Liver (tissue), 9 donors: ENCODE data around the gene COX7A2. TPM values are rescaled to one million over a fixed set of nuclear protein-coding genes. Genes with fewer than 3 reads are reported as not detected.

Source experiments
- DNase-seq: peaks from one replicate; pipeline ENCODE4 v3.0.0-alpha.2; 2017; ENCODE audit warnings: low spot score
- H3K27ac ChIP-seq, 2 donors: one replicate each; pipeline ENCODE4 v1.7.0; 2013; ENCODE audit warnings: inconsistent platforms in 2 of 2, low read length in 2 of 2, control low read depth in 1 of 2, low read depth in 1 of 2, mild to moderate bottlenecking in 1 of 2
- H3K27me3 ChIP-seq, 4 donors: one replicate each; pipeline versions ENCODE4 v1.6.1 to v1.7.0; 2013; ENCODE audit warnings: low read length in 3 of 4, inconsistent platforms in 1 of 4, mild to moderate bottlenecking in 1 of 4, moderate library complexity in 1 of 4; ENCODE audit not compliant: control insufficient read depth in 4 of 4, insufficient read depth in 4 of 4
- H3K36me3 ChIP-seq, 4 donors: one replicate each; pipeline versions ENCODE4 v1.6.1 to v1.7.0; 2013; ENCODE audit warnings: low read length in 3 of 4, mild to moderate bottlenecking in 3 of 4, low read depth in 1 of 4, moderate library complexity in 1 of 4; ENCODE audit not compliant: control insufficient read depth in 4 of 4, insufficient read depth in 3 of 4
- H3K4me1 ChIP-seq, 4 donors: one replicate each; pipeline versions ENCODE4 v1.6.1 to v1.7.0; 2013; ENCODE audit warnings: low read length in 3 of 4, mild to moderate bottlenecking in 3 of 4, moderate library complexity in 1 of 4; ENCODE audit not compliant: control insufficient read depth in 4 of 4, insufficient read depth in 4 of 4
- H3K4me3 ChIP-seq, 3 donors: one replicate each; pipeline versions ENCODE4 v1.6.1 to v1.7.0; 2013; ENCODE audit warnings: low read length in 3 of 3, control low read depth in 1 of 3, low read depth in 1 of 3, mild to moderate bottlenecking in 1 of 3
- H3K9ac ChIP-seq, 2 donors: one replicate each; pipeline ENCODE4 v1.7.0; 2013; ENCODE audit warnings: low read length in 2 of 2, mild to moderate bottlenecking in 2 of 2, moderate library complexity in 2 of 2, control low read depth in 1 of 2, low read depth in 1 of 2
- H3K9me3 ChIP-seq, 4 donors: one replicate each; pipeline versions ENCODE4 v1.6.1 to v1.7.0; 2013; ENCODE audit warnings: low read length in 3 of 4; ENCODE audit not compliant: control insufficient read depth in 4 of 4
- EGR1 ChIP-seq, 2 donors: IDR thresholded peaks; 2 replicates each; pipeline ENCODE4 v1.6.1; 2016 to 2018; ENCODE audit warnings: antibody characterized with exemption in 2 of 2, low read depth in 2 of 2
- FOXA1 ChIP-seq: IDR thresholded peaks from 2 replicates; pipeline ENCODE4 v1.6.1; 2016; ENCODE audit warnings: antibody characterized with exemption
- HNF4G ChIP-seq: IDR thresholded peaks from 2 replicates; pipeline ENCODE4 v1.6.1; 2016; ENCODE audit warnings: antibody characterized with exemption
- NR2F2 ChIP-seq: IDR thresholded peaks from 2 replicates; pipeline ENCODE4 v1.6.1; 2016; ENCODE audit warnings: antibody characterized with exemption
- RAD21 ChIP-seq, 2 donors: IDR thresholded peaks; 2 replicates each; pipeline ENCODE4 v1.6.1; 2016; ENCODE audit warnings: antibody characterized with exemption in 2 of 2, mild to moderate bottlenecking in 2 of 2
- YY1 ChIP-seq: IDR thresholded peaks from 2 replicates; pipeline ENCODE4 v1.6.1; 2016; ENCODE audit warnings: antibody characterized with exemption, mild to moderate bottlenecking
- WGBS: extraction: QIAGEN DNeasy Blood & Tissue Kit; methylation state at CpG from one replicate; pipeline ENCODE4 v1.1.7; 2013; 5-methylcytosine and 5-hydroxymethylcytosine counted together
- polyA plus RNA-seq, 2 donors: library from polyadenylated mRNA; stranded (reverse) in 1 of 2; unstranded in 1 of 2; fragments of 200-250 nt in 1 of 2; fragments of >200 nt in 1 of 2; fragmentation: Nextera tagmentation in 1 of 2; extraction: Ambion mirVana in 1 of 2; gene quantifications; one replicate each; pipeline versions ENCODE4 v1.2.1 to v1.2.3, GENCODE V29; 2013 to 2015
- total RNA-seq, 2 donors: library from RNA; depleted of rRNA; stranded (reverse); fragments of >200 nt; gene quantifications; one replicate each; pipeline ENCODE4 v1.2.3, GENCODE V29; 2014
- TF ChIP-seq, protein P1 (sequence below): IDR thresholded peaks from 2 replicates; pipeline ENCODE4 v1.6.1; 2016; ENCODE audit warnings: antibody characterized with exemption
- TF ChIP-seq, protein P2 (sequence below): IDR thresholded peaks from 2 replicates; pipeline ENCODE4 v1.6.1; 2016; ENCODE audit warnings: antibody characterized with exemption, mild to moderate bottlenecking
- TF ChIP-seq, protein P3 (sequence below): IDR thresholded peaks from 2 replicates; pipeline ENCODE4 v1.6.1; 2016; ENCODE audit warnings: antibody characterized with exemption
- TF ChIP-seq, protein P4 (sequence below): IDR thresholded peaks from 2 replicates; pipeline ENCODE4 v1.6.1; 2016; ENCODE audit warnings: antibody characterized with exemption
- donor health status: healthy.
- donor health status: healthy.
- donor health status: healthy.
- donor health status: healthy.
- donor health status: healthy.

COX7A2 gene
- total and polyA plus RNA-seq, 4 donors, result 69.8 to 583 (median 289) TPM

DNA sequence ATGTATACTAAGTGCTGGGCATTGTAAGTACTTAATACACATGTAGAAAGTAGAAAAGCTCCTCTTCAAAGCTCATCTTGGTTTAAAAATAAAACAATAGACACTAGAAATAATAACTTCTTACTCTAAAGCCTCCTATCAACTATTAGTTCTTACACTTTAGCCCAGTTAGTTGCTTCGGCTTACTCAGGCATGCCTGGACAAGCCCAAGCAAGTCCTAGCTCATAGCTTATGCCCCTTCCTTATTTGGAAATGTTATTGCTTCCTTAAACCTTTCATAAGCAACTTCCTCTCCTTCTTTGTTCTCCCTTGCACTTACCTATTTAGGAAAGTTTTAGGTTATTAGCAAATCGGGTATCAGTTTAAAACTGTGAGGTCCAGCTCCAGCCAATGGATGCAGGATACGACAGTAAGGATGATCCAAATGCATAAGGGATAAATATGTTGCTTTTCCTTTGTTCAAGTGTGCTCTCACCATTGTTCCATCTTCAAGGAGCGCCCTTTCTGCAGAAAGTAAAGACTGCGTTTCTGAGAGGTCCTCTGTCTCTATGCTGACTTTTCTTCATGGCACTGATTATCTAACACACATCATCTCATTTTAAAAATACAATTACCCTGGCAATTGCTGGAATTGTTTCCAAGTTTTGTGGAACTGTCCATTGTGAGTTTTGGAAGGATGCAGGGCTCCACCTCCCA is 28.7 kb upstream of the COX7A2 start:
- Histone ChIP-seq H3K4me3 (no peak overlapping the region), H3K36me3 (peaks cover 0 to 4% (median 2%) of the 10 kb centered on the region in 4 donors), H3K9me3 (no peaks in the 10 kb centered on the region), H3K9ac (no peak overlapping the region), H3K27me3 (no peaks in the 10 kb centered on the region), H3K4me1 (peaks cover 0 to 6% (median 2%) of the 10 kb centered on the region in 4 donors), H3K27ac (no peak overlapping the region)
- DNase-seq, result no peak
- 92% methylated on average over 5 of the region's 5 CpGs for WGBS
- TF ChIP-seq, protein P1, sequence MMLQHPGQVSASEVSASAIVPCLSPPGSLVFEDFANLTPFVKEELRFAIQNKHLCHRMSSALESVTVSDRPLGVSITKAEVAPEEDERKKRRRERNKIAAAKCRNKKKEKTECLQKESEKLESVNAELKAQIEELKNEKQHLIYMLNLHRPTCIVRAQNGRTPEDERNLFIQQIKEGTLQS, result no peak
- TF ChIP-seq, protein P2, sequence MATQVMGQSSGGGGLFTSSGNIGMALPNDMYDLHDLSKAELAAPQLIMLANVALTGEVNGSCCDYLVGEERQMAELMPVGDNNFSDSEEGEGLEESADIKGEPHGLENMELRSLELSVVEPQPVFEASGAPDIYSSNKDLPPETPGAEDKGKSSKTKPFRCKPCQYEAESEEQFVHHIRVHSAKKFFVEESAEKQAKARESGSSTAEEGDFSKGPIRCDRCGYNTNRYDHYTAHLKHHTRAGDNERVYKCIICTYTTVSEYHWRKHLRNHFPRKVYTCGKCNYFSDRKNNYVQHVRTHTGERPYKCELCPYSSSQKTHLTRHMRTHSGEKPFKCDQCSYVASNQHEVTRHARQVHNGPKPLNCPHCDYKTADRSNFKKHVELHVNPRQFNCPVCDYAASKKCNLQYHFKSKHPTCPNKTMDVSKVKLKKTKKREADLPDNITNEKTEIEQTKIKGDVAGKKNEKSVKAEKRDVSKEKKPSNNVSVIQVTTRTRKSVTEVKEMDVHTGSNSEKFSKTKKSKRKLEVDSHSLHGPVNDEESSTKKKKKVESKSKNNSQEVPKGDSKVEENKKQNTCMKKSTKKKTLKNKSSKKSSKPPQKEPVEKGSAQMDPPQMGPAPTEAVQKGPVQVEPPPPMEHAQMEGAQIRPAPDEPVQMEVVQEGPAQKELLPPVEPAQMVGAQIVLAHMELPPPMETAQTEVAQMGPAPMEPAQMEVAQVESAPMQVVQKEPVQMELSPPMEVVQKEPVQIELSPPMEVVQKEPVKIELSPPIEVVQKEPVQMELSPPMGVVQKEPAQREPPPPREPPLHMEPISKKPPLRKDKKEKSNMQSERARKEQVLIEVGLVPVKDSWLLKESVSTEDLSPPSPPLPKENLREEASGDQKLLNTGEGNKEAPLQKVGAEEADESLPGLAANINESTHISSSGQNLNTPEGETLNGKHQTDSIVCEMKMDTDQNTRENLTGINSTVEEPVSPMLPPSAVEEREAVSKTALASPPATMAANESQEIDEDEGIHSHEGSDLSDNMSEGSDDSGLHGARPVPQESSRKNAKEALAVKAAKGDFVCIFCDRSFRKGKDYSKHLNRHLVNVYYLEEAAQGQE, result no peak
- TF ChIP-seq NR2F2, result no peak
- TF ChIP-seq RAD21 (IDR thresholded peaks at IDR 0.05), result no peak

DNA sequence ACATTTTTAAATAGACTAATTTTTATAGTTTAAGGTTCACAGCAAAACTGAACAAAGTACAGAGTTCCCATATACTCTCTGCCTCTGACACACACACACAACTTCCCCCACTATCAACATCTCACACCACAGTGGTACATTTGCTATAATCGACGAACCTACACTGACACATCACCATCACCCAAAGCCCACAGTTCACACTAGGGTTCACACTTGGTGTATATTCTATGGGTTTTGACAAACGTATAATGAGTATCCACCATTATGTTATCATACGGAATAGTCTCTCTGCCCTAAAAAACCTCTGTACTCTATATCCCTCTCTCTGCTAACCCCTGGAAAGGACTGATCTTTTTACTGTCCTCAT is 25.4 kb upstream of the COX7A2 start:
- Histone ChIP-seq H3K4me1 (peaks cover 0 to 11% (median 0%) of the 10 kb centered on the region in 4 donors), H3K27me3 (no peaks in the 10 kb centered on the region), H3K9ac (no peak overlapping the region), H3K27ac (no peak overlapping the region), H3K4me3 (no peak overlapping the region), H3K9me3 (no peaks in the 10 kb centered on the region), H3K36me3 (peaks cover 0 to 4% (median 4%) of the 10 kb centered on the region in 4 donors)
- no peak for DNase-seq
- TF ChIP-seq FOXA1 (no peak), EGR1 (IDR thresholded peaks at IDR 0.05; ENCODE audit: low read depth in 2 of 2) (no peak), HNF4G (no peak), YY1 (no peak)
- TF ChIP-seq, protein P3, sequence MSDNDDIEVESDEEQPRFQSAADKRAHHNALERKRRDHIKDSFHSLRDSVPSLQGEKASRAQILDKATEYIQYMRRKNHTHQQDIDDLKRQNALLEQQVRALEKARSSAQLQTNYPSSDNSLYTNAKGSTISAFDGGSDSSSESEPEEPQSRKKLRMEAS, result no peak
- TF ChIP-seq, protein P4, sequence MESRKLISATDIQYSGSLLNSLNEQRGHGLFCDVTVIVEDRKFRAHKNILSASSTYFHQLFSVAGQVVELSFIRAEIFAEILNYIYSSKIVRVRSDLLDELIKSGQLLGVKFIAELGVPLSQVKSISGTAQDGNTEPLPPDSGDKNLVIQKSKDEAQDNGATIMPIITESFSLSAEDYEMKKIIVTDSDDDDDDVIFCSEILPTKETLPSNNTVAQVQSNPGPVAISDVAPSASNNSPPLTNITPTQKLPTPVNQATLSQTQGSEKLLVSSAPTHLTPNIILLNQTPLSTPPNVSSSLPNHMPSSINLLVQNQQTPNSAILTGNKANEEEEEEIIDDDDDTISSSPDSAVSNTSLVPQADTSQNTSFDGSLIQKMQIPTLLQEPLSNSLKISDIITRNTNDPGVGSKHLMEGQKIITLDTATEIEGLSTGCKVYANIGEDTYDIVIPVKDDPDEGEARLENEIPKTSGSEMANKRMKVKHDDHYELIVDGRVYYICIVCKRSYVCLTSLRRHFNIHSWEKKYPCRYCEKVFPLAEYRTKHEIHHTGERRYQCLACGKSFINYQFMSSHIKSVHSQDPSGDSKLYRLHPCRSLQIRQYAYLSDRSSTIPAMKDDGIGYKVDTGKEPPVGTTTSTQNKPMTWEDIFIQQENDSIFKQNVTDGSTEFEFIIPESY, result no peak
- TF ChIP-seq, protein P2, result no peak
- 93% methylated on average over 4 of the region's 4 CpGs for WGBS
